ENCODE data around the gene VPS41.
A peak's percentile ranks its signal among the peaks of the same experiment; 100 is the strongest.

VPS41 gene

DNA sequence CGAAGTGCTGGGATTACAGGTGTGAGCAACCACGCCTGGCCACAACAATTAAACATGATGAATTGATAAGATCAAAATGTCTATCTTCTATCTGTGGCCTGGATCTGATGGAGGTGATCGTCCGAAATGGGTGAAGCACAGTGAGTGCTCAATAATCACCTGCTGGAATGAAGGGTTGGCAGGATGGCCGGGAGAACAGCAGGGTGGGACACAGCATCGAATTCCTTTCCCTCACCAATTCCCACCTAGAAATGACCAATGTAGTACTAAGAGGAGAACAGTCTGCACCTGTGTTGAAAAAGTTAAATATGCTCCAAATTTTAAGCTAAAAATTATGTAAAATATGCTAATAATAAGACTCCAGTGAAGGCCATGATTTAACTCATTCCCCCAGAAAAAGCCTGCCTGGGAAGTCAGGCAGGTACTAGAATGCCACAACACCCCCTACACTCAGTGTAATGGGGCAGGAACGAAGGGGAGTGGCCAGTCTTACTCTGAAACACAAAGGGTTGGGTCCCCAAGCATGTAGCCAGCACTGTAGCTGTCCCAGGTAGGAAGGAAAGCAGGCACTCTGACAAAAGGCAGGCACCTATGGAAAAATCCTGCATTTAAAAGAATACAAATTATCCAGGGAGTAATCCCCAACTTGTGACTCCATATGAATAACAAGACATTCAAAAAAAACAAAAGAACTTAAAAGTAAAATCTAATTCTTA is 110.3 kb downstream of the VPS41 start:
- no peak for DNase-seq

DNA sequence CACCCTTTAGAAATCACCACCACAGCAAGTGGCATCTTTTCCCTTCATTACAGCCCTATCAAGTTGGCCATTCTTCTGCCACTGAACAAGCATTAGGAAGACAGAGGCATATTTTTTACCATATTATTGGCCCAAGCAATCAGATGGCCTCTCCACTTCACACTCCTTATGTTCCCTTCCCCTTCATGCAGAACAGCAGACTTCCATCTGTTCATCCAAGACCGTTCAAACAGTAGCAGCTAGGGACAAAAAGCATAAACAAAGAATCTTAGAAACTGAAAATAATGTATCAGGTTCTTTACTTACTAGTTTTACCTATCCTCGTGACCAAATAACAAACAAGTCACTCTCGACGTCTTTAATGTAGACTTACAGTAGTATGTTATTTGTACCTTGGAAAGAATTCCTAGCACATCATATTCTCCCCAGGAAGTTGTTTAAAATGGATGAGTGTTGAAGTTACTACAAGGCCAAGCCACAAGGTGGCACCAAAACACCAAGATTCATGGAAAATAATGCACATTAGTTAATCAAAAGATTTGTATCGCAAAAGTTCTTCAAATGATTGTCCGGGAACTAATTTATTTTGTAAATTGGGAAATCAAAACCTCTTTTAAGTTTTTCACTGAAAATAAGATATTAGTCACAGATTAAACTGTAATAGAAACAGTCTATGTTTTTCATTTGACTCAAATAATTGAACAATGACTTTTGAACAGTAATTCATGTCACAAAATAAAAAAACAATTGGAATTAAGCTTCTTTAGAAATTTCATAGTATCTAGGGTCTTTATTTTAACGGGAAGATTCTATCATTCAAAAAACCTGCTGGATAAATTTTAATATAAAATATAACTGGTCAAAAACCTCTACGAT is 112.1 kb downstream of the VPS41 start:
- DNase-seq: peak; percentile 41

DNA sequence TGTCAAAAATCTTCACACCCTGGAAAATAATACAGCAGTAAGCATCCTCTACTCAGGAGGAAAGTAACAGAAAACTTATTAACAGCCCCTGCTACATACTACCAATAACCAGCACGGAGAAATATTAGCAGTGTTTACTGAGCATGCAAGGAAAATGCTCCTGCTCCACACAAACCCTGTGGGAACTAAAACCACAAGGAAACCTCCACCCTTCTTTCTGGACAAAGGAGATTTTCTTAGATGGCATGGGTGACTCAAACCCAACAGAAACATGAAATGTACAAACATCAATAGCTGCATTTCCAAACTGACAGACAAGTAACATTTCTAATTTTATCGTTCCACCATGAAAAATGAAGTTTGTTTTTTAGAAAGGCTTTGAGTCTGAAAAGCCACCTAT is 113.4 kb downstream of the VPS41 start:
- no peak for DNase-seq

DNA sequence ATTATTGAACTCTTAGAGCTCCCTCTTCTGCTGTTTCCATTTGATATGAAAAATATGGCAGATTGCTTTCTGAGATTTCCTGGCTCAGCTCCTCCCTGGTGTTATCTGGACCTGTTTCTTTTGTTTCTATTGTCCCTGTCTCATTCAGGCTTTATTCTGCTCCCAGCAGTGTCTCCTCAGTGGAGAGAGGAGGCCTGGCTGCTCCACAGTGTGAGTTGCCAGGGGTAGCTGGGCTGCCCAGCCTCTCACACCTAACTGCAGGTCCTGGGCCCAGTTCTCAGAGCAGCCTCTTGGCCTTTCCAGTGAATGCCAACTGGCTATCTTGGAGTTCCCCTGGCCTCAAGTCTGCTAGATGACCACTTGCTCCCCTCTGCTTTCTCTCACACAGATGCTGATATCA is 127.0 kb downstream of the VPS41 start:
- no peak for DNase-seq

DNA sequence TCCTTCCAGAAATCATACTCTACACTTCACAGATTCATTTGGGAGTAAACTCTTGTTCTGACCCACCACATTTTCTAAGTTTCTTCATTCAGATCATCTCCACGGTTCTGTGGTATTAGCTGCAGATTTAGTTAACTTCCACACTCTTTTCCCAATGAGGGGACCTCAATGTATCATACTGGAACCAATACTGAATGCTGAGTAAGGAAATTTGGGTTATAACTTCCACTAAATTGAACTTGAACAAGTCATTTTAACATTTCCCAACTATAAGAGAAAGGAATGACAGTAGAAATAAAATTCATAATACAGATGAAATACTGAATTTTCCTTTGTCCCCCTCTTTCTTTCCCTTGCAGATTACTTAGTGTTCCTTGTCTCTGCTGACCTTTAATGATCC is 131.4 kb downstream of the VPS41 start:
- no peak for DNase-seq

DNA sequence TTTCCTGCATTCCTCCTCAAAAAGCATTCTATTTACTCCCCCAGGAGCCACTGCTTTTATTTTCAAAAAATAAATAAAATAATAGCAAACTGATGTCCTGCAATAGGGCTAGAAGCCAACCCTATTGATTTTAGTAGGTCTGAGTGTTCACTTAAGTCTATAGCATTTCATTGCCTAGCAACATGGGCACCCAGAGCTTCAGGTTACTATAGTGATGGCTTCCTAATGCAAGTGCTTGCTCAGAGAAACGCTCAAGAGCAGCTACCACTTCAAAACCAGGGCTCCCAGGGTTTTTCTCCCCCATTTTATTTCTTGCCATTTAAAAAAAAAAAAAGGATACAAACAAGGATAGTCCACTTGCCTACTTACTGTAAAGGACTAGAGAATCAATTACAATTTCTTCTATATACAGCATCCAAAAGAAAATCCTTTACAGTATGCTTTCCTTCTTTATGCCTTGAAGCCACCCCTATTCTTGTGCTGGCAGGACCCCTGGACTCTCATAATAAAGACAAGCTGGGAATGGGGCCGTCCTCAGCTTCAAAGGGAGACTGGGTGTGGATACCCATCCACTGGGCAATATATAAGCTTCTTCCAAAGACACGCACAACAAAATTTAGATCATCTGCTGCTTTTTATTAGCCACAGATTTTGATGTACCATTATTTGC is 133.3 kb downstream of the VPS41 start:
- peak; percentile 83 for DNase-seq

DNA sequence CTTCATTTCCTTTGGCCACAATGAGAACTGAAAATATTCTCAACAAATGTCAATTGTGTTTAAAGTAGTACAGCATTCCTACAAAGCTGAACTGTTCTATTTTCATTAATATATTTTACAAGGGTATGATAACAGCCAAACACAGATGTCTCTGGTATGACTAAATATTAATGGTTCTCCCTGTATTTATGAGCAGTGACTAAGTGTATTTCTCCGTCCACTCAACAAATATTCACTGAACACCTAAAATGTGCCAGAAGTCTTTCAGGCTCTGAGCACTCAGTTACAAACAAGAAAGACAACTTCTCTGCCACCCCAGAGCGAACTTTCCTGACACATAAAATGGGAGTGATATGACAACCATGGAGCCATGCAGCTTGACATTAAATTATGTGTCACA is 135.6 kb downstream of the VPS41 start:
- no peak for DNase-seq

DNA sequence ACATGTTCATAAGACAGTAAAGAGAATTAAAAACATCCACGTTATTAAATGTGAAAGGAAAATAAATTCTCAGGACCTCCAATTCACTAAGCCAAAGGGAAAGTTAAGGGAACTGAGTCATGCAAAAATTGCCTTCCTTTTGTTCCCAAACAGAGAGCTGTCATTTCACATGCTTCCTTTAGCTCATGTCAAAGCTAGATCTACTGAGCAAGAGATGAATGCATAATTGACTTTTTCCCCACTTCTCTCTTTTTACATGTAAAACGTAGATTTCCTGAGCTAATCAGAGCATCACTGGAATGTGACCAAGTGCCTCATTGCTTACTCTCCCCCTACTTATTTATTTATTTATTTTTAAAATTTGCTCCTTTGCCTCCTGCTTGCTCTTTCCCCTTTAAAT is 148.8 kb downstream of the VPS41 start:
- no peak for DNase-seq

DNA sequence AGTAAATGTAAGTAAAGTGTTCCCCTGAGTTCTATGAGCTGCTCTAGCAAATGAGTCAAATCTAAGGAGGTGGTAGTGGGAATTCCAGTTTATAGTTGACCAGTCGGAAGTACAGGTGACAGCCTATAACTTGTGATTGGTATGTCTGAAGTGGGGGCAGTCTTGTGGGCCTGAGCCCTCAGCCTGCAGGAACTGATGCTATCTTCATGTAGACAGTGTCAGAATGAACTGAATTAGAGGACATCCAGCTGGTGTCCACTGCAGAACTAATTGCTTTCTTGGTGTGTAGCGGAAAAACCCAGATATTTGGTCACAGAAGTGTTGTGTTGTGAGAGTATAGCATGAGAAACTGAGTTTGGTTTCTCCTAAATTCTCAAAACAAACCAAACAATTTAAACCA is 150.0 kb downstream of the VPS41 start:
- DNase-seq: no peak

DNA sequence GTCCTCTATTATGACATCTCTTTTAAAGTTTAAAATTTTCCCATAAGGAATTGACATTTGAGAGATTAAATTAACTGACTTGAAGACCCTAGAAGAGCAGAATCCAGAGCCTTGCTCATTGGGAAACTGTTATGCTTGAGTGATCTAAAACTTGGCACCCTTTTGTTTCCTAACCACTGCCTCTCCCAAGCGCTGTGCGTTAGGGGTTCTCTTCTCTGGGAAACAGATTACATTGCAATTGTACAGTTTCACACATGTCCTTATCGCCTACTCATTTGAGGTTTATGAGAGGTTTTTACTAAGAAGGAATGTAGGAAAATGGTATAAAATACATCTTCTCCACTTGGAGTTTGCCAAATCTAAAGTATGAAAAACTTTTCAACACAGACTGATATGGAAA is 151.1 kb downstream of the VPS41 start:
- DNase-seq: no peak

DNA sequence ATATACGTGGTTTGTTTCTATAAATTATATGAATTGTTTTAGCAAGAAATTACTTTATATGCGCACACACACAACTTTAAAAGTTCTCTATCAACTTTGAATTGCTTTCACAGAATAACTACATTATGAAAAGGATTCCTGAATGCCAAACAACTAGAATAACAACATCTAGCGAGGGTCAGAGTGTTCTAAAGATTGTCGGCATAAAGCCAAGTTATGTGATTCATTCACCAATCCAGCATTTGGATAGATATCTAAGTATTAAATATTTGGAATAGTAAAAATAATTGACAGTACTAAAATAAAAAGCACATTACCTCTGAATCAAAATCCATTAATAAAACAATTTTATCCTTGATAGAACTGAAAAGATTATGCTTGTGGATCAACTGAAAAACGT is 152.5 kb downstream of the VPS41 start:
- DNase-seq: no peak

DNA sequence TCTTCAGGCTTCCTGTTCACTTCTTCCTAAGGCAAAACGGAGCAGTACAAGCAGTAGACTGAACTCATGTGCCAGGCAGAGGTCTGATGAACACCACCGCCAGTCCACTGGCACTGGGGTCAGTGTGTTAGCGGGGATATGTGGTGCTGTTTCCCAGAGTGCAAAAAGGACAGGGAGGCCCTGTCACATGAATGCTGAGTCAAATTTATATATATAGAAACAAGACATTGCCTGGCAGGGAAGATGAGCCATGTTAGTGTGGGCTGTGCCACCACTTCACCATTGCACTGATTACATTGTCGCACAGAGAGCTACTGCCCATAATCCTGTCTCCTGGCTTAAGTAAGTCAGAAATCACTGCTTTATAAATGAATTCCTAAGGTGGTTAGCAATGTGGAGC is 155.6 kb downstream of the VPS41 start:
- DNase-seq: no peak

DNA sequence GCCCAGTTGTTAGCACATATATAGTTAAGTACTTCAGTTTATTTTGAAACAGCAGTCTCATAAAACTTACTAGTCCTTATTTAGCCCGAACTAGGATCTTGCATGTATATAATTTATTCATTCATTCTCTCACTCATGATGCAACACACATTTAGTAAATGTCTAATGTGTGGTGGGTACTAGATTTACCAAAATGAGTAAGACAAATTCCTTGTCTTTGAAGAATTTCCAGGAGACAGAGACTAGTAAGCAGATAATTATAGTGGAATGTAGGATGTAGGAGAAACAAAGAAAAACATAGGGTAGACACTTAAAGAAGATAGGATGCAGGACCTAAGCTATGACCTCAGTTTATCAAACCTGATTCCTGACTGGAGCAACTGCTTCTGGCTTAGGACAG is 157.6 kb downstream of the VPS41 start:
- DNase-seq: no peak

DNA sequence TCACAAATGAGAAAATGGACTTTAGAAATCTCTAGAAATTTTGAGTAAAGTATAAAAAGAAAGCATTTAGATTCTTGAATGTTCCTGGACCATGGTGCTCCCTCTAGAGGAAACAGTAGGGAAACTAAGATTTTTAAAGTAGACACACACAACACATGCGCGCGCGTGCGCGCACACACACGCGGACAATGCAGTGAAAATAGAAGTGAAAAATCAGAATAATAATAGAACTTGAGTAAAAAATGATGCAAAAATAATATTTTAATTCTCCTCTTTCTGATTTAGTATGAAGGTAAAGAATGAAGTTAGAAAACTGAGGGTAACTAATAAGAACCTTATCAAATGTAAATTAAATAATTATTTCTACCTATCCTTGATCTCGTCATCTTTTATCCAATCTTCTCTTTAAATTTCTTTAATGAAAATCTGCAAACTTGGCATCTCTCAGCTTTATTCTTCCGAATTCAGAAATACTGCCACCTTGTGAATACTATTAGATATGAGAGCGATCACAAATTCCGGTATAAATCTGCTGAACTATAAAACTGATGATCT is 160.9 kb downstream of the VPS41 start:
- DNase-seq: no peak

DNA sequence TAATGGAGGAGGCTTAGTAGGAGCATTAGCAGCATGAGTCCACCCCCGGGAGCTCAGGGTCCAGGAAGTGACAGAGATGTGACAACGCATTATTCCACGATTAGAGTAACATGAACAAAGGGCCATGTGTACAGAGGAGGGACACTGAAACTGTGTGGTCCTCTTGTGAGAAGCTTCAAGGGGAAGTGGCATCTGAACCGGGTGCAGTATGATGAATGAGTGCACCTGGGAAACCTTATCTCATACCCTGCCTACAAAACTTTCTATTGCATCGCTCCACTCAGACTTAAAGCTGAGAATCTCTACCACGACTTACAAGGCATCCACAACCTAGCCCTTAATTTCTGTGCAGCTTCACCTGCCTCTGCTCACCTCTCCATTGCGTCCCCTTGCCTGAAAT is 162.6 kb downstream of the VPS41 start:
- no peak for DNase-seq

DNA sequence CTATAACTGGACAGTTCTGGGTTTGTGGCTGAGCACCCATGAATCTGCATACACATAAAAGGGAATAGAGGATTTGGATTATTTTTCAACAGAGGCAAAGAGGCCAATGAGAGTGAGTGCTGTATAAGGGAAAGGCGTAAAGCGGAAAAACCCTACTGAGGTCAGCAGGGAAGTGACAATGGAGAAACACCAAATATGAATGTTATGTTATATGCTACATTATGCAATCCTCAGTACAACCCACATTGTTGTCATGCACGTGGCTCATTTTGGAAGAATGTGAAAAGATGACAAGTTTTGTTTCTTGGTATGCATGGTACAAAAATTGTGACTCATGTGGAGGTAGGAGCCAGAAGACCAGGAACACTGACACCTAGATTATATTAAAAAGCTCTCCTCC is 164.2 kb downstream of the VPS41 start:
- no peak for DNase-seq

DNA sequence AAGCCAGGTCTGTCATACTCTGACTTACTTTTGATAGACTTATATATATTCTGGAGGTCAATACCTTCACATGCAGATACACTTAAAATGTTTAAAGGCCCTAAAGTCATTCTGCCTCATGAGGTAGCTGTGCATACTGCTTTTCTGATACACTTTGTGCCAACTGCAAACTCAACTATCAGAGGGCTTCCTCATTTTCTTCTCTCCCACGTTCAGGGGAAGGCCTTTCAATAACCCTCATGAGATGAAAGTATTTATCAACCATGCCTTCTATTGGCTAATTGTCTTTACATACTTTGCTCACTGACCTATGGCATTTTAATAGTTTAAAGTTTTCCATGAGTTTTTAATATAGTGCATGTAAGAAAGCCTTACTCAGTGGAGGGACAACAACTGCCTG is 165.1 kb downstream of the VPS41 start:
- no peak for DNase-seq

DNA sequence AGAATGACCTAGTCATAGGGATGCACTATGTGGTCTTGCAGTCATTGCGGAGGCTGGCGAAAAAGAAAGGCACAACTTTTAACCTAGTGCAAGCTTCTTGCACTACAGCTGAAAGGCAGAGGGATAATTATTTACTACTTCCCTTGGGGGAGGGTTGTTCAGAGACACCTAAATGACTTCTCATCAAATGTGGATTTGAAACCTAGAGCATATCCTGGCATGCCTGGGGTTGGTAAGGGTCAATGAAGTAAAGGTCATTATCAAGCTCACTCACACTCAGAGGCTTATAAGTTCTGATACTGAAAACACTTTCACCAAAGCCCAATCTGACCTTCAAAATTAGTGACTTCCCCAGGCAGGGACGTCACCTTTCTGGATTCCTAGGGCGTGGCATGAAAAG is 168.9 kb downstream of the VPS41 start:
- DNase-seq: no peak

DNA sequence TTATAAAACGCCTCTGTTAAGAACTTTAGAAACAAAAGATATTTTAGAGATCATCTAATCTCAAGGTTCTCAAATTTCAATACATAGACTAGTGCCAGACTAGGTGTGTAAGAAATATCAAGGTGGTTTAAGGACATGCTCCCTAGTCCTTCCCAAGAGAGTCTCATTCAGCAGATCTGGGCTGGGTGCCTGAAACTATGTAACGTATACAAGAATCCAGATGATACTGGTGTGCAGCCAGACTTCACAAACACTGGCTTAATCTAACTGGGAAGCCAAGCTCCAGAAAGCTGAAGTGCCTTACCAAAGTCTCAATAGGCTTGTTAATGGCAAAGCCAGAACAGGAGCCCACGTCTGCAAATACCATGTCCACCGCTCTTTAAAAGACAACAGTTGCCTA is 172.9 kb downstream of the VPS41 start:
- DNase-seq: no peak

DNA sequence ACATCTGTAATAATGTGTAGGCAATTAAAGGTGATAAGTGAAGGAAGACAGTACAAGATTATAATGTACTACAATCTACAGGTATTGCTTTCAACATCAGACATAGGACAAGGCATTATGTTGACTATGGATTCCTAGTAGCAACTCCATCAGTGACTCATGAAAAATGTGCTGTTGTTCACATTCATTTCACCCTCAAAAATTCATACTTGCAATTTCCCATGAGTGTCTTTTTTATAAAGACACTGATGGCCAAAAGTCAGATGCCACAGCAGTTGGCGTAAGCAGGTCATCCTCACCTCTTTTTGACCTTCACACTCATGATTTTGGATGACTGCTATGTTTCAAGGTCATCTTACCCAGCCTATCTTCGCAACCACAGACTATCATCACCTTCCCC is 177.8 kb downstream of the VPS41 start:
- DNase-seq: no peak

DNA sequence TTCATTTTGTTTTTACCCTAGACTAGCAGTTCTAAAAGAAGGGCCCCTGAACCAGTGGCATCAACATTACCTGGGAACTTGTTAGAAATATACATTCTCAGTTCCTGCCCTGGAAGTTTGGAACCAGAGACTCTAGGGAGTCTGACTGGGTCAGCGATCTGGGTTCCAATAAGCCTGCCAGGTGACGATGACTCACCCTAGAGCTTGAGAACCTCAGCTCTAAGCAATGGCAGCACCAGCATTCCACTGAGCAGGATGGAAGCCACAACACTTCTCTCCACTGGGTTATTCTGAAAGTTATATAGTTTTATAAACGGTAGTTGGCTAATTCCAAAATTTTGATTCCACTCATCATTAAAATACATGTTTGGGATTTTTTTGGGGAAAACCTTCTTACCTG is 180.8 kb downstream of the VPS41 start:
- DNase-seq: no peak

DNA sequence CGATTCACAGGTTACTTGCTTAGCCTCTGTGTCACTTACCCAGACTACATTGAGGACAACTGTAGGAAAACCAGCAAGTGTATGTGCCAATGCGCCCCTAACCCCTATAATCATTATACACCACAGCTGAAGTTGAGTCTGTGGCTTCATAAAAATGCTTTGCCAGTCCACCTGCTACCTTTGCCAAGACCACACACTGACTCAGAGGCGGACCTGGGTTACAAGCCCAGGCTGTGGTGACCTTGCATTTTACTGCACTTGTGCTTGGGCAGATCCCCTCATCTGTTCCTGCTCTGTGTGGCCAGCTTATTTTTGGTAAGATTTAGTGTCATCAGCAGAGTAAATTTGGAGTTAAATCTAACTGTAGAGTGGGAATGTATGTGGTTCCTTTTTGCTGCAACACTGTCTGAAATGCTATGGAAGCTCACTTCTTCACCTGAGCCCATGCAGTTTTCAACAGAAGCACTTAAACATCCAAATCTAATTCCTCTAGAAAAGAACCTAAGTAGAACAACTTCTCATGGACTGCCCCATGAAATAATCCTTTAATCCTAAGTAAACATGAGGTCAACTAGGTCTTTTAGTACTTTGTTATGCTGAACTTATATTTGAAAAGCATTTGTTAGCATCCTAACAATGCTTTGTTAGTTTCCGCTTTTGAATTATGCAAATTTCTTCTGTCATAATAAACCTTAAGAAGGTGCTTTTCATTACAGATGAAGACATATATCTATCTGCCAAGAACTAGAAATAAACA is 181.6 kb downstream of the VPS41 start:
- no peak for DNase-seq

DNA sequence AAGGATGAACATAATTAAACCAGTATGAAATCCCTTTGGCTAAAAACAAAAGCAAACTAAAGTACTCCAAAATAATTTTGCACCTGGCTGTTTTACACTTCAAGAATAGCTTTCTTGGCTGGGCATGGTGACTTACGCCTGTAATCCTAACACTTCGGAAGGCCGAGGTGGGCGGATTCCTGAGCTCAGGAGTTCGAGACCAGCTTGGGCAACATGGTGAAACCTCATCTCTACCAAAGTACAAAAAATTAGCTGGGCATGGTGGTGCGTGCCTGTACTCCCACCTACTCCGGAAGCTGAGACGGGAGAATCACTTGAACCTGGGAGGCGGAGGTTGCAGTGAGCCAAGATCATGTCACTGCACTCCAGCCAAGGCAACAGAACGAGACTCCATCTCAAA is 185.7 kb downstream of the VPS41 start:
- no peak for DNase-seq
